ENCODE data around the gene DHRS4L2.
"Not testable (repeated sequence)": the region's sequence is repeated elsewhere in the genome, so short reads cannot be mapped to it uniquely, and the experiment has no call there.

DNA sequence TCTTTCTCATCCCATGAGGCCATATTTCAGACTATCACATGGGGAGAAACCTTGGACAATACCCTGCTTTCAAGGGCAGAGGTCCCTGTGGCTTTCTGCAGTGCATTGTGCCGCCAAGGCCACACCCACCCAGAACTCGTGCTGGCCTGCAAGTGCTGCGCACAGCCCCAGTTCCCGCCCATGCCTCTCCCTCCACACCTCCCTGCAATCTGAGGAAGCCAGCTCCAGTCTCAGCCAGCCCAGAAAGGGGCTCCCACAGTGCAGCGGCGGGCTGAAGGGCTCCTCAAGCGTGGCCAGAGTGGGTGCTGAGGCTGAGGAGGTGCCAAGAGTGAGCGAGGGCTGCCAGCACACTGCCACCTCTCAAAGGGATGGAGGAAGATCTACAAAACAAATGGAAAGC, 15.6 kb upstream of the DHRS4L2 start:
- not testable (repeated sequence) for TF ChIP-seq POLR2A (IDR thresholded peaks at IDR 0.05; ENCODE audit: low read depth, low read length); EZH2 (IDR thresholded peaks at IDR 0.05; ENCODE audit: borderline replicate concordance, low read depth, low read length, severe bottlenecking); POLR2AphosphoS5 (IDR thresholded peaks at IDR 0.05; ENCODE audit: insufficient read depth, low read depth, low read length); JUN (IDR thresholded peaks at IDR 0.05; ENCODE audit: borderline replicate concordance, insufficient read depth, insufficient read length, low read depth); GATA2 (IDR thresholded peaks at IDR 0.05; ENCODE audit: insufficient read depth, insufficient read length, low read depth, low read length); MYC (IDR thresholded peaks at IDR 0.05; ENCODE audit: low read depth, low read length); FOS (IDR thresholded peaks at IDR 0.05; ENCODE audit: borderline replicate concordance, insufficient read depth, low read length)
- TF ChIP-seq, protein P1, sequence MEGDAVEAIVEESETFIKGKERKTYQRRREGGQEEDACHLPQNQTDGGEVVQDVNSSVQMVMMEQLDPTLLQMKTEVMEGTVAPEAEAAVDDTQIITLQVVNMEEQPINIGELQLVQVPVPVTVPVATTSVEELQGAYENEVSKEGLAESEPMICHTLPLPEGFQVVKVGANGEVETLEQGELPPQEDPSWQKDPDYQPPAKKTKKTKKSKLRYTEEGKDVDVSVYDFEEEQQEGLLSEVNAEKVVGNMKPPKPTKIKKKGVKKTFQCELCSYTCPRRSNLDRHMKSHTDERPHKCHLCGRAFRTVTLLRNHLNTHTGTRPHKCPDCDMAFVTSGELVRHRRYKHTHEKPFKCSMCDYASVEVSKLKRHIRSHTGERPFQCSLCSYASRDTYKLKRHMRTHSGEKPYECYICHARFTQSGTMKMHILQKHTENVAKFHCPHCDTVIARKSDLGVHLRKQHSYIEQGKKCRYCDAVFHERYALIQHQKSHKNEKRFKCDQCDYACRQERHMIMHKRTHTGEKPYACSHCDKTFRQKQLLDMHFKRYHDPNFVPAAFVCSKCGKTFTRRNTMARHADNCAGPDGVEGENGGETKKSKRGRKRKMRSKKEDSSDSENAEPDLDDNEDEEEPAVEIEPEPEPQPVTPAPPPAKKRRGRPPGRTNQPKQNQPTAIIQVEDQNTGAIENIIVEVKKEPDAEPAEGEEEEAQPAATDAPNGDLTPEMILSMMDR (IDR thresholded peaks at IDR 0.05; ENCODE audit: extremely low read depth in 1 of 2, insufficient read depth in 1 of 2, low read depth in 1 of 2, low read length in 2 of 2), result not testable (repeated sequence)
- TF ChIP-seq, protein P2, sequence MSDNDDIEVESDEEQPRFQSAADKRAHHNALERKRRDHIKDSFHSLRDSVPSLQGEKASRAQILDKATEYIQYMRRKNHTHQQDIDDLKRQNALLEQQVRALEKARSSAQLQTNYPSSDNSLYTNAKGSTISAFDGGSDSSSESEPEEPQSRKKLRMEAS (IDR thresholded peaks at IDR 0.05; ENCODE audit: insufficient read depth, insufficient read length), result not testable (repeated sequence)
